GM23248 (cell line): ENCODE data around the gene GLYAT. TPM values are rescaled to one million over a fixed set of nuclear protein-coding genes. Genes with fewer than 3 reads are reported as not detected.

Source experiments
- DNase-seq: peaks from one replicate; pipeline ENCODE4 v3.0.0-alpha.2; 2015
- H2AFZ ChIP-seq: fragments of 200-600 bp; sonication (generic); 2 replicates; pipeline ENCODE4 v1.6.1; 2016; ENCODE audit warnings: antibody characterized with exemption
- H3F3A ChIP-seq: fragments of 200-600 bp; sonication (generic); 2 replicates; pipeline ENCODE4 v1.6.1; 2016; ENCODE audit warnings: mild to moderate bottlenecking, antibody characterized with exemption, mixed run types; ENCODE audit not compliant: insufficient read depth
- H3K27ac ChIP-seq: fragments of 200-600 bp; sonication (generic); 2 replicates; pipeline ENCODE4 v1.5.1; 2016; ENCODE audit warnings: mild to moderate bottlenecking
- H3K27me3 ChIP-seq: fragments of 200-600 bp; sonication (generic); replicated peaks from 2 replicates; pipeline ENCODE4 v1.6.1; 2016; ENCODE audit warnings: mild to moderate bottlenecking; ENCODE audit not compliant: insufficient read depth
- H3K36me3 ChIP-seq: fragments of 200-600 bp; sonication (generic); 2 replicates; pipeline ENCODE4 v1.6.1; 2016; ENCODE audit warnings: low read depth, mild to moderate bottlenecking
- H3K4me1 ChIP-seq: fragments of 200-600 bp; sonication (generic); 2 replicates; pipeline ENCODE4 v1.6.1; 2016; ENCODE audit warnings: mild to moderate bottlenecking; ENCODE audit not compliant: insufficient read depth
- H3K4me2 ChIP-seq: fragments of 200-600 bp; sonication (generic); one replicate; pipeline ENCODE4 v1.6.1; 2016; ENCODE audit warnings: mild to moderate bottlenecking; ENCODE audit not compliant: unreplicated experiment
- H3K4me3 ChIP-seq: fragments of 200-600 bp; sonication (generic); 2 replicates; pipeline ENCODE4 v1.5.1; 2016; ENCODE audit warnings: mild to moderate bottlenecking
- H3K79me2 ChIP-seq: fragments of 200-600 bp; sonication (generic); 2 replicates; pipeline ENCODE4 v1.6.1; 2016; ENCODE audit warnings: mild to moderate bottlenecking; ENCODE audit not compliant: insufficient read depth
- H3K9ac ChIP-seq: fragments of 200-600 bp; sonication (generic); 2 replicates; pipeline ENCODE4 v1.6.1; 2016; ENCODE audit warnings: mild to moderate bottlenecking
- H3K9me2 ChIP-seq: fragments of 200-600 bp; sonication (generic); 2 replicates; pipeline ENCODE4 v1.6.1; 2016; ENCODE audit warnings: mixed run types, mild to moderate bottlenecking, moderate library complexity; ENCODE audit not compliant: insufficient read depth
- H3K9me3 ChIP-seq: fragments of 200-600 bp; sonication (generic); one replicate; pipeline ENCODE4 v1.6.1; 2017; ENCODE audit warnings: low read depth
- H4K20me1 ChIP-seq: fragments of 200-600 bp; sonication (generic); 2 replicates; pipeline ENCODE4 v1.6.0; 2016; ENCODE audit not compliant: insufficient read depth
- EZH2 ChIP-seq: fragments of 200-600 bp; sonication (generic); IDR thresholded peaks from 2 replicates; pipeline ENCODE4 v1.6.1; 2018; ENCODE audit warnings: antibody characterized with exemption, mild to moderate bottlenecking; ENCODE audit not compliant: insufficient read depth, poor library complexity, severe bottlenecking
- EZH2phosphoT487 ChIP-seq: fragments of 200-600 bp; sonication (generic); IDR thresholded peaks from 2 replicates; pipeline ENCODE4 v1.6.1; 2018; ENCODE audit warnings: antibody characterized with exemption, moderate library complexity, mild to moderate bottlenecking, low read depth; ENCODE audit not compliant: insufficient read depth
- WGBS, 2 experiments: methylation state at CpG; one replicate each; pipeline ENCODE4 v1.1.6; 2015 to 2017; ENCODE audit warnings: low lambda C conversion rate in 2 of 2, low coverage in 1 of 2; ENCODE audit errors: missing lambda C conversion rate in 2 of 2; 5-methylcytosine and 5-hydroxymethylcytosine counted together
- in situ Hi-C: fragments of 300-500 bp; cut with MboI; formaldehyde crosslinking; loops from 2 replicates; pipeline ENCODE4 v1.15.0; 2020
- polyA plus RNA-seq: library from polyadenylated mRNA; unstranded; fragments of >200 nt; fragmentation: Nextera tagmentation; extraction: Ambion mirVana; gene quantifications from 2 replicates; pipeline ENCODE4 v1.2.1, GENCODE V29; 2016
- total RNA-seq: library from RNA; depleted of rRNA; stranded (reverse); fragments of >200 nt; shearing (Covaris generic); gene quantifications from 2 replicates; pipeline ENCODE4 v1.2.3, GENCODE V29; 2014

Gene GLYAT
- total and polyA plus RNA-seq, 2 experiments from 2014 or later: not detected

GRCh38 chr11:58775066-58775708, 43.4 kb upstream of the GLYAT start:
- WGBS, 2 experiments: 39 to 40% methylated on average over 5 of the region's 5 CpGs
- Histone ChIP-seq H3K9ac (no peak overlapping the region), H3K9me2 (no peaks in the 10 kb centered on the region), H3K79me2 (no peaks in the 10 kb centered on the region), H3K27ac (no peak overlapping the region), H3K4me3 (no peak overlapping the region), H3K9me3 (no peaks in the 10 kb centered on the region), H4K20me1 (no peaks in the 10 kb centered on the region), H2AFZ (no peak overlapping the region), H3F3A (no peaks in the 10 kb centered on the region), H3K27me3 (0 out of 2 replicates have a peak, but pooled peaks cover 4% of the 10 kb centered on the region), H3K4me2 (no peak overlapping the region), H3K4me1 (peaks cover 13% of the 10 kb centered on the region), H3K36me3 (no peaks in the 10 kb centered on the region)
- TF ChIP-seq EZH2phosphoT487 (no peak), EZH2 (no peak)
- in situ Hi-C loops: no loop called here
- DNase-seq: no peak

- 49 to 51% methylated on average over 4 of the region's 4 CpGs for WGBS, 2 experiments
- H2AFZ ChIP-seq: no peak overlapping the region
- H3K9me2 ChIP-seq: no peaks in the 10 kb centered on the region
- no peak for DNase-seq
- no peak overlapping the region for H3K4me3 ChIP-seq
- no peak overlapping the region for H3K9ac ChIP-seq
- H4K20me1 ChIP-seq: no peaks in the 10 kb centered on the region
- in situ Hi-C loops: no loop called here
- H3K4me1 ChIP-seq: peaks cover 19% of the 10 kb centered on the region
- no peaks in the 10 kb centered on the region for H3K79me2 ChIP-seq
- H3K36me3 ChIP-seq: no peaks in the 10 kb centered on the region
- no peak overlapping the region for H3K4me2 ChIP-seq
- TF ChIP-seq EZH2: no peak
- TF ChIP-seq EZH2phosphoT487: no peak
- 0 out of 2 replicates have a peak, but pooled peaks cover 4% of the 10 kb centered on the region for H3K27me3 ChIP-seq
- H3K9me3 ChIP-seq: no peaks in the 10 kb centered on the region
- no peaks in the 10 kb centered on the region for H3F3A ChIP-seq
- H3K27ac ChIP-seq: no peak overlapping the region
These were observed 42.4 kb upstream of the GLYAT start for GRCh38 chr11:58774164-58774593.

- no peak overlapping the region for H2AFZ ChIP-seq
- in situ Hi-C loops: no loop called here
- no peak for DNase-seq
- H3K9me3 ChIP-seq: no peaks in the 10 kb centered on the region
- peaks cover 4% of the 10 kb centered on the region; the same call in 1 of the 2 replicates for H3K27me3 ChIP-seq
- H3K36me3 ChIP-seq: no peaks in the 10 kb centered on the region
- H3F3A ChIP-seq: no peaks in the 10 kb centered on the region
- H3K4me1 ChIP-seq: peaks cover 19% of the 10 kb centered on the region
- TF ChIP-seq EZH2phosphoT487 (no peak), EZH2 (no peak)
- H3K4me3 ChIP-seq: no peak overlapping the region
- H3K4me2 ChIP-seq: no peak overlapping the region
- H3K27ac ChIP-seq: no peak overlapping the region
- H3K79me2 ChIP-seq: no peaks in the 10 kb centered on the region
- 50 to 56% methylated on average over 3 of the region's 3 CpGs for WGBS, 2 experiments
- no peaks in the 10 kb centered on the region for H3K9me2 ChIP-seq
- no peaks in the 10 kb centered on the region for H4K20me1 ChIP-seq
- H3K9ac ChIP-seq: no peak overlapping the region
These were observed 41.6 kb upstream of the GLYAT start for GRCh38 chr11:58773337-58773736.

GRCh38 chr11:58772329-58773285, 40.9 kb upstream of the GLYAT start:
- peaks cover 4% of the 10 kb centered on the region; the same call in 1 of the 2 replicates for H3K27me3 ChIP-seq
- H3K9me2 ChIP-seq: no peaks in the 10 kb centered on the region
- TF ChIP-seq EZH2phosphoT487: no peak
- no peak for TF ChIP-seq EZH2
- no peak overlapping the region for H3K27ac ChIP-seq
- no peak overlapping the region for H2AFZ ChIP-seq
- no peak overlapping the region for H3K9ac ChIP-seq
- no peak overlapping the region for H3K4me2 ChIP-seq
- no peaks in the 10 kb centered on the region for H3K36me3 ChIP-seq
- in situ Hi-C loops: no loop called here
- no peaks in the 10 kb centered on the region for H4K20me1 ChIP-seq
- 57 to 61% methylated on average over 5 of the region's 5 CpGs for WGBS, 2 experiments
- H3F3A ChIP-seq: no peaks in the 10 kb centered on the region
- peaks cover 19% of the 10 kb centered on the region for H3K4me1 ChIP-seq
- H3K9me3 ChIP-seq: no peaks in the 10 kb centered on the region
- no peak for DNase-seq
- H3K4me3 ChIP-seq: no peak overlapping the region
- H3K79me2 ChIP-seq: no peaks in the 10 kb centered on the region
